ENCODE data around the gene CPS1. TPM values are rescaled to one million over a fixed set of nuclear protein-coding genes. Genes with fewer than 3 reads are reported as not detected.

The CPS1 gene
- total and polyA plus RNA-seq, 3 donors from 2014 or later: 17.2 to 22.5 (median 21.6) TPM

- H3K27ac ChIP-seq: no peak overlapping the region
- 72 to 85% methylated on average over 4 of the region's 4 CpGs for WGBS, 2 donors
- TF ChIP-seq POLR2A (IDR thresholded peaks at IDR 0.05): no peak
- TF ChIP-seq, protein P1, sequence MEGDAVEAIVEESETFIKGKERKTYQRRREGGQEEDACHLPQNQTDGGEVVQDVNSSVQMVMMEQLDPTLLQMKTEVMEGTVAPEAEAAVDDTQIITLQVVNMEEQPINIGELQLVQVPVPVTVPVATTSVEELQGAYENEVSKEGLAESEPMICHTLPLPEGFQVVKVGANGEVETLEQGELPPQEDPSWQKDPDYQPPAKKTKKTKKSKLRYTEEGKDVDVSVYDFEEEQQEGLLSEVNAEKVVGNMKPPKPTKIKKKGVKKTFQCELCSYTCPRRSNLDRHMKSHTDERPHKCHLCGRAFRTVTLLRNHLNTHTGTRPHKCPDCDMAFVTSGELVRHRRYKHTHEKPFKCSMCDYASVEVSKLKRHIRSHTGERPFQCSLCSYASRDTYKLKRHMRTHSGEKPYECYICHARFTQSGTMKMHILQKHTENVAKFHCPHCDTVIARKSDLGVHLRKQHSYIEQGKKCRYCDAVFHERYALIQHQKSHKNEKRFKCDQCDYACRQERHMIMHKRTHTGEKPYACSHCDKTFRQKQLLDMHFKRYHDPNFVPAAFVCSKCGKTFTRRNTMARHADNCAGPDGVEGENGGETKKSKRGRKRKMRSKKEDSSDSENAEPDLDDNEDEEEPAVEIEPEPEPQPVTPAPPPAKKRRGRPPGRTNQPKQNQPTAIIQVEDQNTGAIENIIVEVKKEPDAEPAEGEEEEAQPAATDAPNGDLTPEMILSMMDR (IDR thresholded peaks at IDR 0.05): no peak
- H3K27me3 ChIP-seq: no peaks in the 10 kb centered on the region
- no peaks in the 10 kb centered on the region for H3K4me1 ChIP-seq
- no peak overlapping the region for H3K4me3 ChIP-seq
- H3K9me3 ChIP-seq: no peaks in the 10 kb centered on the region
- DNase-seq: no peak
- intact Hi-C loops (cut with DNase I; ENCODE audit: low total_unique reads): no loop called here
- H3K36me3 ChIP-seq (ENCODE audit: low read depth, missing control alignments): no peaks in the 10 kb centered on the region
These were observed 77.3 kb downstream of the CPS1 start for GRCh38 chr2:210633699-210634098.

DNA sequence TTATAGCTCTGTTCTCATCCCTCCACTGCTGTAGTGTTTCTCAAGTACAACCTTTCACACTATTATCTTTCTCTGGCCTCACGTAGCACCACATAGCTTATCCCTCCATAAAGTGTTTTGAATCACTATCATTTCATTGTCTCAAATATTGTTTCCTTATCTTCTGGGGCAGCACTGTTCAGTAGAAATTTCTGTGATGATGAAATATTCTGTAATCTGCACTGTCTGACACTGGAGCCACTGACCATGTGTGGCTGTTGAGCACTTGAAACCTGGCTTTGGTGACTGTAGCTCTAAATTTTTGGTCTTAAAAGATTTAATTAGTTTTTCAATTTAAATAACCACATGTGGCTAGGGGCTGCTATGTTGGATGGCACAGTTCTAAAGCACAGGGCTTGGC, 78.9 kb downstream of the CPS1 start:
- 76 to 80% methylated on average over 1 of the region's 1 CpG for WGBS, 2 donors
- Histone ChIP-seq H3K4me3 (no peak overlapping the region), H3K36me3 (ENCODE audit: low read depth, missing control alignments) (no peaks in the 10 kb centered on the region), H3K27me3 (no peaks in the 10 kb centered on the region), H3K4me1 (no peaks in the 10 kb centered on the region), H3K9me3 (no peaks in the 10 kb centered on the region), H3K27ac (no peak overlapping the region)
- TF ChIP-seq, protein P1 (IDR thresholded peaks at IDR 0.05): no peak
- TF ChIP-seq POLR2A (IDR thresholded peaks at IDR 0.05): no peak
- DNase-seq: no peak
- intact Hi-C loops (cut with DNase I; ENCODE audit: low total_unique reads): no loop called here

GRCh38 chr2:210642333-210642732, 85.9 kb downstream of the CPS1 start:
- no peaks in the 10 kb centered on the region for H3K36me3 ChIP-seq (ENCODE audit: low read depth, missing control alignments)
- TF ChIP-seq, protein P1 (IDR thresholded peaks at IDR 0.05): no peak
- no peak for TF ChIP-seq POLR2A (IDR thresholded peaks at IDR 0.05)
- no peaks in the 10 kb centered on the region for H3K9me3 ChIP-seq
- intact Hi-C loops (cut with DNase I; ENCODE audit: low total_unique reads): no loop called here
- H3K27me3 ChIP-seq: no peaks in the 10 kb centered on the region
- 80 to 90% methylated on average over 4 of the region's 4 CpGs for WGBS, 2 donors
- no peak for DNase-seq
- no peak overlapping the region for H3K27ac ChIP-seq
- no peaks in the 10 kb centered on the region for H3K4me1 ChIP-seq
- H3K4me3 ChIP-seq: no peak overlapping the region

GRCh38 chr2:210647151-210647550, 90.8 kb downstream of the CPS1 start:
- no peak for TF ChIP-seq POLR2A (IDR thresholded peaks at IDR 0.05)
- TF ChIP-seq, protein P1 (IDR thresholded peaks at IDR 0.05): no peak
- no peak for DNase-seq
- H3K36me3 ChIP-seq (ENCODE audit: low read depth, missing control alignments): no peaks in the 10 kb centered on the region
- H3K4me3 ChIP-seq: no peak overlapping the region
- intact Hi-C loops (cut with DNase I; ENCODE audit: low total_unique reads): no loop called here
- no peaks in the 10 kb centered on the region for H3K9me3 ChIP-seq
- no peaks in the 10 kb centered on the region for H3K4me1 ChIP-seq
- H3K27me3 ChIP-seq: no peaks in the 10 kb centered on the region
- H3K27ac ChIP-seq: no peak overlapping the region

GRCh38 chr2:210654091-210654490, 97.7 kb downstream of the CPS1 start:
- 93 to 97% methylated on average over 1 of the region's 1 CpG for WGBS, 2 donors
- no peak overlapping the region for H3K4me3 ChIP-seq
- no peaks in the 10 kb centered on the region for H3K36me3 ChIP-seq (ENCODE audit: low read depth, missing control alignments)
- no peaks in the 10 kb centered on the region for H3K4me1 ChIP-seq
- TF ChIP-seq, protein P1 (IDR thresholded peaks at IDR 0.05): no peak
- TF ChIP-seq POLR2A (IDR thresholded peaks at IDR 0.05): no peak
- intact Hi-C loops (cut with DNase I; ENCODE audit: low total_unique reads): no loop called here
- no peak overlapping the region for H3K27ac ChIP-seq
- H3K9me3 ChIP-seq: no peaks in the 10 kb centered on the region
- H3K27me3 ChIP-seq: no peaks in the 10 kb centered on the region
- no peak for DNase-seq
